Hepatic stellate cell (primary cell): Measurements from ENCODE around the gene PUM1.

Experiments
- DNase-seq: peaks from one replicate; pipeline ENCODE4 v3.0.0; 2011; ENCODE audit warnings: low spot score

PUM1 gene

DNA sequence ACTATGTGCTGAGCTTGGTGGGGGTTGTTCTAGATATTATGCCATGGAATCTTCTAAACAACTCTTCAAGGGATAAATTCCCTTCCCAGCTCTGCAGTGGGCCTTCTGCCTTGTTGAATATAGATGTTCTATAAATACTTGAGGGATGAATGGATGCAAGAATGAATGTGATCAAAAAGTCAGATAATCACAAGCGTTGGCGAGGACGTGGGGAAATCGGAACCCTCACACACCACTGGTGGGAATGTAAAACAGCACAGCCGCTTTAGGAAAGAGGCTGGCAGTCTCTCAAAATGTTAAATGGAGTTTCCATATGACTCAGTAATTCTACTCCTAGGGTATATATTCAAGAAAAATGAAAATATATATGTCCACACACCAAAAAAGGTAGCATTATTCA lies 176.0 kb downstream of the PUM1 start:
- DNase-seq: no peak

DNA sequence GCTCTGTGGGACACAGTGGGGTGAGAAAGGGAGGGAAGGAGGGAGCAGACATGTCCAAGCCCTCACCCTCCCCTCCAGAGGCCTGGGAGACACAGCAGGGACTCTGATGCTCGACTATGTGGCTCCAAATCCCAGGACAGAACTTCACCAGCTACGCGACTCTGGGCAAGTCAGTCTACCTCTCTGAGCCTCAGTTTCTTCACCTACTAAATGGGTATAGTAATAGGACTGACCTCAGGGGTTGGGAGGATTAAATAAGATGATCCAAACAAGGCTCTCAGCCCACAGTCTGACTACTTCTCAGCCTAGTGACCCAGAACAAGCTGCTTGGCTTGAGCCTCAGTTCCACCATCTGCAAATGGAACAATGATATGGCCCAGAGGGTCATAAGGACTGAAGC lies 176.5 kb downstream of the PUM1 start:
- no peak for DNase-seq

DNA sequence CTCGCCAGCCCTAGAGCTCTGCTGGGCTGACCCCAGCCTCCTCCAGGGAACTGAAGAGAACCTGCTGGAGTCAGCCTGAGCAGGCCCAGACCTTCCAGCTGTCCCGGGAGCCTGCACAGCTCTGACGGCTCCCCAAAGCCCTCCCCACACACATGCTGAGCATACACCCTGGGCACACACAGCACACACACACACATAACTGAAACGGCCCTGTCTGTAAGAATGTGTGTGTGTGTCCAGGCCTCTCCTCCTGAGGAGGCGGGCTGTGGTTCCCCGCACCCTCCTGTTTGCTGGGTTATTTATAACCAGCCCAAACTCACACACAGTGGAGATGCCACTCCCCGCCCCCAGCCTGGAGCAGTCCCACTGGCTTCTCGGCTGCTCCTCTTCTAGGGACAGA lies 177.1 kb downstream of the PUM1 start:
- DNase-seq: peak; percentile 94

DNA sequence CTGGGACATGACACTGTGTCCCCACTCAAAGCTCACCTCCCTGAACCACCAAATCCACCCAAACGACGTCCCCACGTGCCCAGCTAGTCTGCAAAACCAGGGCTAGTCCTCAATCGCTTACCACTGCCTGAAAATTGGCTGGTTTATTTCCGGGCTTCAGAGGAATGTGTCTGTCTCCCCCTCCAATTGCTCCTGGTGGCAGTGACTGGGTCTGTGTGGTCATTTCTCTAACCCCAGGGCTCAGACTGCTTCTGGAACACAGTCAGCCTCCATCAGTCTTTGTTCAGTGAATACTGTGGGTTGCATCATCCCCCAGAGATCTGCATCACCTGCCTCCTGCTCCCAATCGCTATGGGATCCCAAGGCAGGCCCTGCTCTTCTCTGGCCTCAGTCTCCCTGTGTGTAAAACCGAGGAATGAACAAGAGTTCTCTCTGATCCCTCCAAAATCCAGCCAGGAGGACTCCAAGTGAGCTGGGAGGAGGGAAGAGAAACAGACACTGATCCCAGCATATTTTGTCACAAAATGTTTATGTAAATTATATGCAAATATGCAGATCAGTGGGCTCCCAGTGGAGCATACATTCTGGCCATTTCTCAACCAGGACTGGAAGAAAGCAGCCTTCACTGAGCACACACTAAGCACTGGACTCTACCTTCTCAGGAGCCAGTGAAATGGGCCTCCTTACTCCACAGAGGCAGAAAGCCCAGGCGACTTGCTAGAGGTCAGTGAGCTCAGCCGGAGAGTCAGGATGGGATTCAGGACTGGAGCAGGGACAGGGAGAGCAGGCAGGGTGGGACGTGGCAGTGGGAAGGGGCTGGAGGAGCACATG lies 177.8 kb downstream of the PUM1 start:
- peak; percentile 68 for DNase-seq

DNA sequence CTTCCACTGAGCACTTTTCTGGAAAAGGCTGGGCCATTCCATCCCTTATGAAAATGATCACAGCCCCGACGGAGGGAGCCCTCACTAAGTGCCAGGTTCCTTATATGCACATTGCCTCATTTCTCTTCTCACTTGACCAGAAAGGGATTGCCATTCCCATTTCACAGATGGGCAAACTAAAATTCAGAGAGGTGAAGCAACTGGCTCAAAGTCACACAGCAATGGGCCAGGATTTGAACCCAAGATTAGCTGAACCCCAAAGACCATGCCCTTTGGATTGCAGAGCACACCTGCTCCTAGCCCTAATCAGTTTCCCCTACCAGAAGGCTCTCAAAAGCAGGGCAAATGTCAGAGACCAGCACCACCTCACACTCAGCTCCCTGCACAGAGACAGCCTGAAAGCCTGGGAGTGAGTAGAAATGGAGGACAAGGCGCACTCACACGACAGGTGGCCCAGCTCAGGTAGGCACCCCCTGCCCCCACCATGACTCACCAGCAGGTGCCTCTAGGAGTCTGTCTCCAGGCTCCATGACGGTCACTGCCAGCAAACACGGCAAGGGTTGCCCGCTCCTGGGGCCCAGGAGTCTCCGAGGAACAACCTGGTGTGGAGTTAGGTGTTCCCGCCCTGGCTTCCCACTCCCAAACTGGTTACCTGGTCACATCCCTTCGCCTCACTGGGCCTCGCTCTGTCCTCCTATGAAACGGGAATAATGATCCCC lies 178.6 kb downstream of the PUM1 start:
- no peak for DNase-seq

DNA sequence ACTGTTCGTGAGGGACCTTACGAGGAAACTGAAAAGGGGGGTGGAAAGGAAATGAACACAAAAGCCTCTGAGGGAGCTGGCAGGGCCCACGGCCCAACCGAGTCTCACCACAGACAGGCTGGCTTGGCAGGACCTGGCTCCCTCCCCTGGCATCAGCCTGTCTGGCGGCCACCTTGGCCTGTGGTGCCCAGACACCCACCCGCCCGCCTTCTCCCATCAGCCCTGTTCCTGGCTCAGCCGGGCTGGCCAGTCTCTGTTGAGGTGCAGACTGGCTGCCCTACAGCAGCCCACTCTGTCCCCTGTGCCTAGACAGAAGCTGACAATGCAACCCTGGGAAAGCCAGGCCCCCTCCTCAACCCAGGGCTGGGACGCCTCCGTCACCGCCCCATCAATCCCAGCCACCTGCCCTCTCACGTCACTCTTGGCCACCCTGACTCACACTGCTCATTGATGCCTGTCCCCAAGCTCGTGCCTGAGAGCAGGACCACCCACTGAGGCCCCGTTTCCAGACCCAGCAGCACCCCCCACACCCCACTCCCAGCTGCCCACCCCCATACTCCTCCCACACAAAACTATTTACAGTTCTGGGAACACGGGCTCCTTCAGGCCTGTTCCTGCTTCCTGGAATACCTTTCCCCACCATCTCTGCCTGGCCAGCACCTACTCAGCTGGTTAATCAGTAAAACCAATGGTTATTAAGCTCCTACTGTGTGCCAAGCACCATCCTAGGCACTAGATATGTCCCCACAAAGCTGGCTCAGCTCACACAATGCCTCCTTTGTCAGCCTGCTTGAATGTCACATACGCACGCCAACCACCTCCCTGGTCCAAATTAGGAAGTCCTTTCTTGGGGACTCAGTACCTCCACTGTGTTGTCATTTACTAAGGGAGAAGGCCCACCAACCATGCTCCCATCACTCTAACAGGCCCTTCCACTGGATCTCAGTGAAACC lies 179.7 kb downstream of the PUM1 start:
- no peak for DNase-seq

DNA sequence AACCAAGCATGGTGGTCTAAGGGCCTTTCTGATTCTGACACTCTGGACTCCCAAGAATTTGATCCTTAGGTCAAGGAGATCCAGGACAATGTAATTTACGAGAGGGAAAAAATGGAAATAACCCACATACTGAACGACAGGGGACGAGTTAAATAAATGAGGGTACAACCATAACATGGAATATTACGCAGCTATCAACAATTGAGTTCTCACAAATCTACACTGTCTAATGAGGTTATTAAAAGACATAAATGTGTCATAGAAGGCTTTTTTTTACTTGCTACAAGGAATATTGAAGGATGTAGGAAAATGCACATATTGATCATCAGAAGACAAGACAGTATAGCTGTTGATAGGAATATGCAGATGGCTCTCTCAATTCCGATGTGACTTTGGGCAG lies 180.8 kb downstream of the PUM1 start:
- no peak for DNase-seq

- no peak for DNase-seq
Measured at GRCh38 chr1:30883389-30884172, 181.9 kb downstream of the PUM1 start.

DNA sequence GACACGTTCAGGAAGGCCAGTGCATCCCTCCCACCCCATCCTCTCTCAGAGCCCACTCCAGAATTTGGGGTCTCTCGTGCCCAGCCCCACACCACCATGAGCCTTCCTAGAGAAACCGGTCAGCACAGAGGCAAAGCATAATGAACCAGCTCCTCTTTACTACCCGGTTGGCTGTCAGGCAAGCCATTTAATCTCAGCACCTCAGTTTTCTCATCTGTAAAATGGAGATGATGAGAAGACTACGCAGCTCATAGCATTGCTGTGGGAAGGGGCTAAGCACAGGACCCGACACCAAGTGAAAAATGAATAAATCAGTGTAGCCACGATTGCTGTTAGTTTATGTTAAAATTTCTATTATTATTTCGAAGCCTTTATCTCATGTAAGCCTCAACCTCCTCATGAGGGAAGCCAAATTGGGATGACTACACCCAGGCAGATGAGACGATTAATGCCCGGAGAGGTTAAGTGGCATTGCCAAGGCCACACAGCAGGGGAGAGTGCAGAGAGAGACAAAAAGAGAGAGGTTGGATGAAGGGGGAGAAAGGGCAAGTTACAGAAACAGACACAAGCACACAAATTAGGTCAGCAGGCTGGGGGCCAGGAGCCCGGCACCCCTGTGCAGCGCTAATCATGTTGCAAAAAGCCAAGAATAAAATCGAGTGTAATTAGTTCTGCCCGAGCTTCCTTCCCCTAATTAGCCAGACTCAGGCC lies 182.7 kb downstream of the PUM1 start:
- DNase-seq: no peak
